GM23248 (cell line): Measurements from ENCODE around the gene RPS3. TPM values are rescaled to one million over a fixed set of nuclear protein-coding genes. Genes with fewer than 3 reads are reported as not detected.
A peak's percentile ranks its signal among the peaks of the same experiment; 100 is the strongest.
"Not testable (repeated sequence)": the region's sequence is repeated elsewhere in the genome, so short reads cannot be mapped to it uniquely, and the experiment has no call there.

Source experiments
- DNase-seq: peaks from one replicate; pipeline ENCODE4 v3.0.0-alpha.2; 2015
- H2AFZ ChIP-seq: fragments of 200-600 bp; sonication (generic); 2 replicates; pipeline ENCODE4 v1.6.1; 2016; ENCODE audit warnings: antibody characterized with exemption
- H3F3A ChIP-seq: fragments of 200-600 bp; sonication (generic); 2 replicates; pipeline ENCODE4 v1.6.1; 2016; ENCODE audit warnings: mild to moderate bottlenecking, antibody characterized with exemption, mixed run types; ENCODE audit not compliant: insufficient read depth
- H3K27ac ChIP-seq: fragments of 200-600 bp; sonication (generic); 2 replicates; pipeline ENCODE4 v1.5.1; 2016; ENCODE audit warnings: mild to moderate bottlenecking
- H3K27me3 ChIP-seq: fragments of 200-600 bp; sonication (generic); replicated peaks from 2 replicates; pipeline ENCODE4 v1.6.1; 2016; ENCODE audit warnings: mild to moderate bottlenecking; ENCODE audit not compliant: insufficient read depth
- H3K36me3 ChIP-seq: fragments of 200-600 bp; sonication (generic); 2 replicates; pipeline ENCODE4 v1.6.1; 2016; ENCODE audit warnings: low read depth, mild to moderate bottlenecking
- H3K4me1 ChIP-seq: fragments of 200-600 bp; sonication (generic); 2 replicates; pipeline ENCODE4 v1.6.1; 2016; ENCODE audit warnings: mild to moderate bottlenecking; ENCODE audit not compliant: insufficient read depth
- H3K4me2 ChIP-seq: fragments of 200-600 bp; sonication (generic); one replicate; pipeline ENCODE4 v1.6.1; 2016; ENCODE audit warnings: mild to moderate bottlenecking; ENCODE audit not compliant: unreplicated experiment
- H3K4me3 ChIP-seq: fragments of 200-600 bp; sonication (generic); 2 replicates; pipeline ENCODE4 v1.5.1; 2016; ENCODE audit warnings: mild to moderate bottlenecking
- H3K79me2 ChIP-seq: fragments of 200-600 bp; sonication (generic); 2 replicates; pipeline ENCODE4 v1.6.1; 2016; ENCODE audit warnings: mild to moderate bottlenecking; ENCODE audit not compliant: insufficient read depth
- H3K9ac ChIP-seq: fragments of 200-600 bp; sonication (generic); 2 replicates; pipeline ENCODE4 v1.6.1; 2016; ENCODE audit warnings: mild to moderate bottlenecking
- H3K9me2 ChIP-seq: fragments of 200-600 bp; sonication (generic); 2 replicates; pipeline ENCODE4 v1.6.1; 2016; ENCODE audit warnings: mixed run types, mild to moderate bottlenecking, moderate library complexity; ENCODE audit not compliant: insufficient read depth
- H3K9me3 ChIP-seq: fragments of 200-600 bp; sonication (generic); one replicate; pipeline ENCODE4 v1.6.1; 2017; ENCODE audit warnings: low read depth
- H4K20me1 ChIP-seq: fragments of 200-600 bp; sonication (generic); 2 replicates; pipeline ENCODE4 v1.6.0; 2016; ENCODE audit not compliant: insufficient read depth
- EZH2 ChIP-seq: fragments of 200-600 bp; sonication (generic); IDR thresholded peaks from 2 replicates; pipeline ENCODE4 v1.6.1; 2018; ENCODE audit warnings: antibody characterized with exemption, mild to moderate bottlenecking; ENCODE audit not compliant: insufficient read depth, poor library complexity, severe bottlenecking
- EZH2phosphoT487 ChIP-seq: fragments of 200-600 bp; sonication (generic); IDR thresholded peaks from 2 replicates; pipeline ENCODE4 v1.6.1; 2018; ENCODE audit warnings: antibody characterized with exemption, moderate library complexity, mild to moderate bottlenecking, low read depth; ENCODE audit not compliant: insufficient read depth
- WGBS, 2 experiments: methylation state at CpG; one replicate each; pipeline ENCODE4 v1.1.6; 2015 to 2017; ENCODE audit warnings: low lambda C conversion rate in 2 of 2, low coverage in 1 of 2; ENCODE audit errors: missing lambda C conversion rate in 2 of 2; 5-methylcytosine and 5-hydroxymethylcytosine counted together
- in situ Hi-C: fragments of 300-500 bp; cut with MboI; formaldehyde crosslinking; loops from 2 replicates; pipeline ENCODE4 v1.15.0; 2020
- polyA plus RNA-seq: library from polyadenylated mRNA; unstranded; fragments of >200 nt; fragmentation: Nextera tagmentation; extraction: Ambion mirVana; gene quantifications from 2 replicates; pipeline ENCODE4 v1.2.1, GENCODE V29; 2016
- total RNA-seq: library from RNA; depleted of rRNA; stranded (reverse); fragments of >200 nt; shearing (Covaris generic); gene quantifications from 2 replicates; pipeline ENCODE4 v1.2.3, GENCODE V29; 2014

RPS3 gene
- total and polyA plus RNA-seq, 2 experiments from 2014 or later = 896 to 1,048 TPM

DNA sequence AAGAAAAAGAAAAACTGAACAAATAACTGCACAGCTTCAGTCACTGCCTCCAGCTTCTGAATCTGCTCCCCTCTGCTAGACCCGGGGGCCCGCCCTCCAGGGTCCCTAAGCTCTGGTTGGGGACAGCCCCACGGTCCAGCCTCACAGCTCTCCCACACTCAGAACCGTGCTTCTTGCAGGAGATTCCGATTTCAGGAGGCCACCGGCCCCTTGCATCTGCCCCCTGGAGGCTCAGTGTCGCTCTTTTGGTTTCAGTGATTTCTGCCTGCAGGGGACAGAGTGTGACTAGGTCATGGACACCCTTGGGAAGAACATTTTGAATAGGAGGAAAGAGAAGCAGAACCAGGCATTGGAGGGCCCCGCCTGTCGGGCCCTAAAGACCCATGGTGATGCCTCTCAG is 23.1 kb upstream of the RPS3 start:
- H3F3A ChIP-seq = peaks cover 4% of the 10 kb centered on the region; the same call in 1 of the 2 replicates
- H3K9ac ChIP-seq = no peak overlapping the region
- no peak overlapping the region for H2AFZ ChIP-seq
- no peak overlapping the region for H3K27ac ChIP-seq
- H3K4me2 ChIP-seq = no peak overlapping the region
- no peaks in the 10 kb centered on the region for H3K9me2 ChIP-seq
- H3K27me3 ChIP-seq = no peaks in the 10 kb centered on the region
- in situ Hi-C loops = no loop called here
- no peaks in the 10 kb centered on the region for H3K36me3 ChIP-seq
- no peak for TF ChIP-seq EZH2phosphoT487
- no peak for TF ChIP-seq EZH2
- peak; percentile 7 for DNase-seq
- no peak overlapping the region for H3K4me3 ChIP-seq
- H3K9me3 ChIP-seq = no peaks in the 10 kb centered on the region
- H4K20me1 ChIP-seq = no peaks in the 10 kb centered on the region
- H3K79me2 ChIP-seq = no peaks in the 10 kb centered on the region
- H3K4me1 ChIP-seq = peaks cover 8% of the 10 kb centered on the region; the same call in 1 of the 2 replicates
- 70 to 74% methylated on average over 9 of the region's 9 CpGs for WGBS, 2 experiments

DNA sequence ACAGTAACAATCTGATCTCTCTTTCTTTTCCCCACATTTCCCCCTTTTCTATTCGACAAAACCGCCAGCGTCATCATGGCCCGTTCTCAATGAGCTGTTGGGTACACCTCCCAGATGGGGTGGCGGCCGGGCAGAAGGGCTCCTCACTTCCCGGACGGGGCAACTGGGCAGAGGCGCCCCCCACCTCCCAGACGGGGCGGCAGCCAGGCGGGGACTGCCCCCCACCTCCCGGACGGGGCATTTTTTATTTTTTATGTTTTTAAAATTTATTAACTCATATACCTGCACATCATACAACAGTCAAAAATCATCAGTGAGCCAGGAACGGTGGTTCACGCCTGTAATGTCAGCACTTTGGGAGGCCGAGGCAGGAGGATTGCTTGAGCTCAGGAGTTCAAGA is 20.5 kb upstream of the RPS3 start:
- H3K9me2 ChIP-seq, in situ Hi-C loops, H3K4me2 ChIP-seq, H3K27ac ChIP-seq, H3K4me1 ChIP-seq, H3K9me3 ChIP-seq, H3K36me3 ChIP-seq, H4K20me1 ChIP-seq, H2AFZ ChIP-seq, H3F3A ChIP-seq, H3K27me3 ChIP-seq, H3K4me3 ChIP-seq, H3K9ac ChIP-seq, H3K79me2 ChIP-seq, DNase-seq: not testable (repeated sequence)
- WGBS, 2 experiments = 89 to 92% methylated on average over 15 to 17 of the region's 17 CpGs

DNA sequence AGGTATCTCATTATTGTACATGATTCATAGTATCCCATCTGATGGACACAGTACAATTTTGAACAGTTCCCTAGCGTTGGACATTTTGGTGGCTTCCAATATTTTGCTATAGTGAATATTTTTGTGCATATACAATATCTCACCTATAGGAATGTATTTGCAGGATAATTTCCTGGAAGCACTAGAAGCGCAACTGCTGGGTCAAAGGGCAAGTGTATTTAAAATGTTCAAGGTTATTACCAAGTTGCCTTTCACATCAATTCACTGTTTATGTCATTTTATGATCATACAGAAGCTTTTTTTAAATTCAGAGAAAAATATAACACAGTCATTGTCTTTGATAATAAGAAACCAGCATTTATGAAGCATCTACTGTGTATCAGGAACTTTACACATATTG is 19.1 kb upstream of the RPS3 start:
- Histone ChIP-seq H4K20me1 (no peaks in the 10 kb centered on the region), H3K27ac (no peak overlapping the region), H3K4me3 (no peak overlapping the region), H3K79me2 (no peaks in the 10 kb centered on the region), H3K9me3 (no peaks in the 10 kb centered on the region), H3K27me3 (no peaks in the 10 kb centered on the region), H3K4me2 (no peak overlapping the region), H3K9ac (no peak overlapping the region), H3K36me3 (no peaks in the 10 kb centered on the region), H2AFZ (no peak overlapping the region), H3F3A (no peaks in the 10 kb centered on the region), H3K4me1 (no peaks in the 10 kb centered on the region), H3K9me2 (no peaks in the 10 kb centered on the region)
- no peak for DNase-seq
- WGBS, 2 experiments = 74 to 81% methylated on average over 2 of the region's 2 CpGs
- TF ChIP-seq EZH2phosphoT487 (no peak), EZH2 (no peak)
- in situ Hi-C loops = loop anchor here (5.0 to 10.0 kb wide), 2 partner anchors 45 to 103 kb away; no protein-coding TSS in a partner anchor

DNA sequence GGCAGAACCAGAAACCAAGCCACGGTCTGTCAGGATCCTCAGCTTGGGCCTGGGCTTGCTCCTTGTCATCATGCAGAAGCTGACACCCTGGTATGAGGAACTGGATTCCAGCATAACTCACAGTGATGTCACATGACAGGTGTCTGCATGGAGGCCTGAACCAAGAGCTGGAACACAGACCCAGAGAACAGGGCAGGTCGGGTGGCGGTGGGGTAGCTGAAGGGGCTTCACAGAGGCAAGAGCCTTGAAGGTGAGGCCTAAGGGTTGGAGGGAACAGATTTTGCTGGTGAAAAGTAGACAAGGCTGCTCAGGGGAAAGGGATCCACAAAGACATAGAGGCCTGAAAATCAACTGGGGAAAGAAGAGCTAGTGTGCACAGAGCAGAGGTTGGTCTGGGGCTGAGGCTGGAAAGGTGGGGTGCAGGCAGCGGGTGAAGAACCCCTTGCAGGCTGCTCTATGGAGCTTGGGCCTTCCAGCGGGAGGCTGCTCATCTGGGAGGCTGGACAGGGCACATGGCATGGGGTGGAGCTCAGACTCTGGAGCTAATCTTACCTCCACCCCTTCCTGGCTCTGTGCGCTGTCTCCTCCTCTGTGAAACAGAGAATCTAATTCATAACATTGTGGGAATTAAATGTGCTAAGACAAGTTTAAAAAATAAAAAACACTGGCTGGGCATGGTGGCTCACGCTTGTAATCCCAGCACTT is 18.4 kb upstream of the RPS3 start:
- H2AFZ ChIP-seq = no peak overlapping the region
- H3K4me2 ChIP-seq = no peak overlapping the region
- DNase-seq = no peak
- in situ Hi-C loops = loop anchor here (5.0 to 10.0 kb wide), 2 partner anchors 46 to 104 kb away; no protein-coding TSS in a partner anchor
- H3K27ac ChIP-seq = no peak overlapping the region
- H3K9me2 ChIP-seq = no peaks in the 10 kb centered on the region
- H3K27me3 ChIP-seq = no peaks in the 10 kb centered on the region
- no peak overlapping the region for H3K9ac ChIP-seq
- H3F3A ChIP-seq = no peaks in the 10 kb centered on the region
- no peaks in the 10 kb centered on the region for H3K9me3 ChIP-seq
- 71 to 72% methylated on average over 7 of the region's 7 CpGs for WGBS, 2 experiments
- H3K4me1 ChIP-seq = no peaks in the 10 kb centered on the region
- TF ChIP-seq EZH2 = no peak
- TF ChIP-seq EZH2phosphoT487 = no peak
- no peaks in the 10 kb centered on the region for H3K36me3 ChIP-seq
- no peak overlapping the region for H3K4me3 ChIP-seq
- no peaks in the 10 kb centered on the region for H4K20me1 ChIP-seq
- no peaks in the 10 kb centered on the region for H3K79me2 ChIP-seq
